ENCODE data around the gene POLR3B. TPM values are rescaled to one million over a fixed set of nuclear protein-coding genes. Genes with fewer than 3 reads are reported as not detected.

The POLR3B gene
- polyA plus RNA-seq, 1 donor (not counting 4 experiments of a cell fraction or from before 2014, with no cell fraction given), result 13.9 TPM

GRCh38 chr12:106442575-106442974 lies 85.0 kb downstream of the POLR3B start:
- dilution Hi-C loops (cut with MboI; ENCODE audit: extremely low pct_ligation_motif_present, low sequenced_read_pairs), result no loop called here
- Histone ChIP-seq H3K9ac (ENCODE audit: control insufficient read depth, extremely low read depth, insufficient read depth, low read length) (no peak overlapping the region), H3K9me3 (ENCODE audit: control insufficient read depth, low read depth, low read length) (no peaks in the 10 kb centered on the region), H3K27me3 (ENCODE audit: control insufficient read depth, extremely low read depth, insufficient read depth, low read length) (no peaks in the 10 kb centered on the region), H3K9me1 (ENCODE audit: control insufficient read depth, extremely low read depth, insufficient read depth, low read length) (no peaks in the 10 kb centered on the region), H4K20me1 (ENCODE audit: control insufficient read depth, extremely low read depth, insufficient read depth, low read length) (no peaks in the 10 kb centered on the region), H3K79me2 (ENCODE audit: control insufficient read depth, insufficient read depth, low read length) (no peaks in the 10 kb centered on the region), H3K27ac (ENCODE audit: control insufficient read depth, insufficient read depth, low read length) (no peak overlapping the region), H3K4me1 (ENCODE audit: control insufficient read depth, extremely low read depth, insufficient read depth, low read length) (no peaks in the 10 kb centered on the region), H2AFZ (ENCODE audit: control insufficient read depth, low read length) (no peak overlapping the region), H3K4me2 (ENCODE audit: control insufficient read depth, extremely low read depth, insufficient read depth, low read depth, low read length) (no peak overlapping the region), H3K4me3 (ENCODE audit: control insufficient read depth in 2 of 3, extremely low read depth in 1 of 3, insufficient read depth in 2 of 3, low read depth in 1 of 3, low read length in 3 of 3) (no peak overlapping the region), H3K36me3 (ENCODE audit: control insufficient read depth in 2 of 2, extremely low read depth in 1 of 2, insufficient read depth in 2 of 2, low read length in 2 of 2) (peaks cover 0 to 8% of the 10 kb centered on the region in 2 experiments)
- peak; percentile 57 for FAIRE-seq
- TF ChIP-seq CTCF (optimal IDR thresholded peaks at IDR 0.05 in 1 of 3, IDR thresholded peaks at IDR 0.05 in 1 of 3, conservative IDR thresholded peaks at IDR 0.05 in 1 of 3; ENCODE audit: extremely low read depth in 1 of 3, insufficient read depth in 2 of 3, low read length in 3 of 3) (no peak), EZH2 (IDR thresholded peaks at IDR 0.05; ENCODE audit: low read length) (no peak)
- no peak for DNase-seq (ENCODE audit: low read depth, low spot score)

GRCh38 chr12:106445053-106445452 lies 87.5 kb downstream of the POLR3B start:
- no peak for FAIRE-seq
- no peak overlapping the region for H2AFZ ChIP-seq (ENCODE audit: control insufficient read depth, low read length)
- dilution Hi-C loops (cut with MboI; ENCODE audit: extremely low pct_ligation_motif_present, low sequenced_read_pairs), result no loop called here
- peaks cover 0 to 8% of the 10 kb centered on the region in 2 experiments for H3K36me3 ChIP-seq (ENCODE audit: control insufficient read depth in 2 of 2, extremely low read depth in 1 of 2, insufficient read depth in 2 of 2, low read length in 2 of 2)
- H3K27ac ChIP-seq (ENCODE audit: control insufficient read depth, insufficient read depth, low read length), result no peak overlapping the region
- no peaks in the 10 kb centered on the region for H3K4me1 ChIP-seq (ENCODE audit: control insufficient read depth, extremely low read depth, insufficient read depth, low read length)
- H3K4me2 ChIP-seq (ENCODE audit: control insufficient read depth, extremely low read depth, insufficient read depth, low read depth, low read length), result no peak overlapping the region
- no peak overlapping the region for H3K4me3 ChIP-seq (ENCODE audit: control insufficient read depth in 2 of 3, extremely low read depth in 1 of 3, insufficient read depth in 2 of 3, low read depth in 1 of 3, low read length in 3 of 3)
- DNase-seq (ENCODE audit: low read depth, low spot score), result no peak
- no peaks in the 10 kb centered on the region for H3K9me1 ChIP-seq (ENCODE audit: control insufficient read depth, extremely low read depth, insufficient read depth, low read length)
- no peaks in the 10 kb centered on the region for H3K9me3 ChIP-seq (ENCODE audit: control insufficient read depth, low read depth, low read length)
- no peaks in the 10 kb centered on the region for H3K27me3 ChIP-seq (ENCODE audit: control insufficient read depth, extremely low read depth, insufficient read depth, low read length)
- no peaks in the 10 kb centered on the region for H3K79me2 ChIP-seq (ENCODE audit: control insufficient read depth, insufficient read depth, low read length)
- H3K9ac ChIP-seq (ENCODE audit: control insufficient read depth, extremely low read depth, insufficient read depth, low read length), result no peak overlapping the region
- no peaks in the 10 kb centered on the region for H4K20me1 ChIP-seq (ENCODE audit: control insufficient read depth, extremely low read depth, insufficient read depth, low read length)
- no peak for TF ChIP-seq CTCF (optimal IDR thresholded peaks at IDR 0.05 in 1 of 3, IDR thresholded peaks at IDR 0.05 in 1 of 3, conservative IDR thresholded peaks at IDR 0.05 in 1 of 3; ENCODE audit: extremely low read depth in 1 of 3, insufficient read depth in 2 of 3, low read length in 3 of 3)
- TF ChIP-seq EZH2 (IDR thresholded peaks at IDR 0.05; ENCODE audit: low read length), result no peak

Measured in keratinocyte (primary cell).